ENCODE measurements around the gene ANKRD18A.

DNA sequence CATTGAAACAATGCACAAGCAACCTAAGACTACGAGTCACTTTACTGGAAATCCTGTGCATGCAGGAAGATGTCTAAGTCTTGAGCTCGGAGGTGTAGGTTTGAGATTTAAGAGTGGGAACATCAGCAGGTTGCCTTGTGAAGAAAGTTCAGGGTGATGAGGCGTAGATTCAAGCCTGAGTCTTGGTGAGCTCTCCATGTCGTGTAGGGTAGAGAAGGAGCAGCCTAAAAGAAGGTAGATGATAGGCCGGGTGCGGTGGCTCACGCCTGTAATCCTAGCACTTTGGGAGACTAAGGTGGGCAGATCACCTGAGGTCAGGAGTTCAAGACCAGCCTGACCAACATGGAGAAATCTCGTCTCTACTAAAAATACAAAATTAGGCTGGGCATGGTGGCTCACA is 30.2 kb upstream of the ANKRD18A start:
- TF ChIP-seq CTCF (IDR thresholded peaks at IDR 0.05), result no peak
- TF ChIP-seq POLR2A (IDR thresholded peaks at IDR 0.05), result no peak
